ENCODE measurements around the gene FRMPD3. TPM values are rescaled to one million over a fixed set of nuclear protein-coding genes. Genes with fewer than 3 reads are reported as not detected.

FRMPD3 gene
- polyA plus RNA-seq, 1 experiment, result 0.01 TPM

DNA sequence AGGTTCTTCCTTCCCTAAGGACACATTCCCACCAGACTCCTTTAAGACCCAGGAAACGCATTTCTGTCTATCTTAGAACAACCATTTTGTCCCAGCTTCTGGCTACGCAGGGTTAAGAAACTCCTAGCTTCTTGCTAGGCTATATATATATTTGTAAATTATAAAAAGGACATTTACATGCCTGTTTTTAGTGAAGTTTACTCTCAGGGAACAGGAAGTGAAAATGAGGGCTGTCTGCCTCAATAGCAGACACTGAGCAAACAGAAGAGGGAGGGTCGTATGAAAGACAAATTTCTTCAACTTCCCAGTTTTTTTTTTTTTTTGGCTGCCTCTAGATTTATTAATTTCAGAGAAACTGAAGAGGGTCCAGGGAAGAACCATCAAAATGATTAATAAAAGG, 9.3 kb upstream of the FRMPD3 start:
- CTCF ChIA-PET, result no interaction called here
- Histone ChIP-seq H3K27ac (ENCODE audit: low read depth, low read length) (no peak overlapping the region), H3K27me3 (ENCODE audit: control insufficient read depth, insufficient read depth, low read length) (no peaks in the 10 kb centered on the region), H3K4me3 (ENCODE audit: low read depth, low read length) (no peak overlapping the region), H3K9me3 (ENCODE audit: control insufficient read depth, insufficient read depth, low read length) (no peaks in the 10 kb centered on the region)
- TF ChIP-seq, protein P1, sequence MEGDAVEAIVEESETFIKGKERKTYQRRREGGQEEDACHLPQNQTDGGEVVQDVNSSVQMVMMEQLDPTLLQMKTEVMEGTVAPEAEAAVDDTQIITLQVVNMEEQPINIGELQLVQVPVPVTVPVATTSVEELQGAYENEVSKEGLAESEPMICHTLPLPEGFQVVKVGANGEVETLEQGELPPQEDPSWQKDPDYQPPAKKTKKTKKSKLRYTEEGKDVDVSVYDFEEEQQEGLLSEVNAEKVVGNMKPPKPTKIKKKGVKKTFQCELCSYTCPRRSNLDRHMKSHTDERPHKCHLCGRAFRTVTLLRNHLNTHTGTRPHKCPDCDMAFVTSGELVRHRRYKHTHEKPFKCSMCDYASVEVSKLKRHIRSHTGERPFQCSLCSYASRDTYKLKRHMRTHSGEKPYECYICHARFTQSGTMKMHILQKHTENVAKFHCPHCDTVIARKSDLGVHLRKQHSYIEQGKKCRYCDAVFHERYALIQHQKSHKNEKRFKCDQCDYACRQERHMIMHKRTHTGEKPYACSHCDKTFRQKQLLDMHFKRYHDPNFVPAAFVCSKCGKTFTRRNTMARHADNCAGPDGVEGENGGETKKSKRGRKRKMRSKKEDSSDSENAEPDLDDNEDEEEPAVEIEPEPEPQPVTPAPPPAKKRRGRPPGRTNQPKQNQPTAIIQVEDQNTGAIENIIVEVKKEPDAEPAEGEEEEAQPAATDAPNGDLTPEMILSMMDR (IDR thresholded peaks at IDR 0.05; ENCODE audit: low read depth, low read length), result no peak
- no peak for DNase-seq (ENCODE audit: low read depth, low spot score)
- POLR2A ChIA-PET, result no interaction called here

DNA sequence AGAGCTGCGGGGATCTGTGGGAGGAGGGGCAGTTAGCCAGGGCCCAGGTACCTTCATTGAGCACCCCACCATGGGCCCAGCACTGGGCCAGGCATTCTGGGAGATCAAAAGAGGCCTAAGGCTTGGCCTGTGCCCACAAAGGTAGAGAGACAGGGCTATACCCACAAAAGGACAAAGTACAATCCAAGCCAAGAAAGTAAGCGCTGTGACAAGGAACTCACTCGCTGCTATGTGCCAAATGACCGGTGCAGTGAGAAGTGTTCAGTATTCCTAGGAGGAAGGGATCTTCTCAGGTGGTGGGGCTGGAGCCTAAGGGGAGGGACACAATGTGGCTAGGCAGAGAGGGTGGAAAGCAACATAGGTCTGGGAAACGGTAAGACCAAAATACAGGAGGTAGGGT, 8.8 kb upstream of the FRMPD3 start:
- no peaks in the 10 kb centered on the region for H3K9me3 ChIP-seq (ENCODE audit: control insufficient read depth, insufficient read depth, low read length)
- CTCF ChIA-PET, result no interaction called here

DNA sequence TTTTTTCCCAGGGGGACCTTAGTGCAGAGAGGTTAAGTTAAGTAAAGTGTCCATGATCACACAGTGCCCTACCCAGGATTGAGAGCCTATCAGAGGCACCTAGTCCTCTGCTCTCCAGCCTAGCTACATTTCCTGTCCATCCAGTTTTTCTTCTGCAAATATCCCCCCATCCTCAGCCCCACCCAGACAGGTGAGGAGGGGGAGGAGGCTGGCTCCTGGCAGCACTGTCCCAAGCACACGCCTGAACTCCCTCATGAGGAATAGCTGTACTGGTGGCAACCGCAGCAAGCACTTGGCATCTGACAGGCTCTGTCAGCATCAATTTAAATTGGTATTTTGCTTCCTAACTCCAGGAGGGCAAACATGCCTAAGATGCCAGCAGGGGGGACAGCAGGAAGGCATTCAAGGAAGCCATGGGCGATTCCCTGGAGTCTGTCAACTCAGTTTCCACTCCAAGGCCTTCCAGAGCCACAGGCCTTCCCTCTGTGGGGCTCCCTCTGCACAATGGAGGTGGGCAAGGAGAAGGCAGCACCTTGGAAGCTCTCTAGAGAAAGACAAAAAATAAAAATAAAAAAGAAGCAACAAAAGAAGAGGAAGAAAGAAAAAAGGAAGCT, 6.4 kb upstream of the FRMPD3 start:
- no peak overlapping the region for H3K27ac ChIP-seq (ENCODE audit: low read depth, low read length)
- no peaks in the 10 kb centered on the region for H3K9me3 ChIP-seq (ENCODE audit: control insufficient read depth, insufficient read depth, low read length)
- ChIA-PET POLR2A (no interaction called here), CTCF (no interaction called here)
- TF ChIP-seq, protein P1 (IDR thresholded peaks at IDR 0.05; ENCODE audit: low read depth, low read length), result no peak
- no peak overlapping the region for H3K4me3 ChIP-seq (ENCODE audit: low read depth, low read length)
- no peak for DNase-seq (ENCODE audit: low read depth, low spot score)
- H3K27me3 ChIP-seq (ENCODE audit: control insufficient read depth, insufficient read depth, low read length), result peaks cover 2% of the 10 kb centered on the region

More for the DNA sequence above, 8.8 kb upstream of the FRMPD3 start:
- no peak overlapping the region for H3K27ac ChIP-seq (ENCODE audit: low read depth, low read length)
- H3K27me3 ChIP-seq (ENCODE audit: control insufficient read depth, insufficient read depth, low read length), result no peaks in the 10 kb centered on the region
- TF ChIP-seq, protein P1 (IDR thresholded peaks at IDR 0.05; ENCODE audit: low read depth, low read length), result no peak
- H3K4me3 ChIP-seq (ENCODE audit: low read depth, low read length), result no peak overlapping the region
- no peak for DNase-seq (ENCODE audit: low read depth, low spot score)
- POLR2A ChIA-PET, result no interaction called here

DNA sequence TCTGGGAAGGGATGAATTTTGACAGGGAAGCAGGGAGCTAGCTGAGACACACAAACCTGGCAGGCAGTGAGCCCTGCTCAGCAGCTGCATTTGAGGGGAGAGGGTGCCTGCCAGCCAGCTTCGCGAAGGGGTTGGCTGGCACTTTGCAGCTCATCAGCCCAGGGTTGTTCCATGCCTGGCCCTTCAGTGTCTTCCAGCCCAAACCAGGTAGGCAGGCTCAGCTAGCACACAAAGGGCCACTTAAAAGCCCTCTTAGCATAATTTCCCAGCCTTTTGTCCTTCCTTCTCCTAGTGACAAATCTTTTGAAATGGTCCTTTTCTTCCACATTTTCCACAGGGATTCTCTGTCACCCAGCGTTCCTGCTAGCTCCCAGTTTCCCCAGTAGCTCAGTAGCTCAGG, 4.3 kb upstream of the FRMPD3 start:
- H3K9me3 ChIP-seq (ENCODE audit: control insufficient read depth, insufficient read depth, low read length), result no peaks in the 10 kb centered on the region
- POLR2A ChIA-PET, result no interaction called here
- peaks cover 14% of the 10 kb centered on the region for H3K27me3 ChIP-seq (ENCODE audit: control insufficient read depth, insufficient read depth, low read length)
- CTCF ChIA-PET, result no interaction called here
- no peak for DNase-seq (ENCODE audit: low read depth, low spot score)
- H3K27ac ChIP-seq (ENCODE audit: low read depth, low read length), result no peak overlapping the region
- no peak overlapping the region for H3K4me3 ChIP-seq (ENCODE audit: low read depth, low read length)
- TF ChIP-seq, protein P1 (IDR thresholded peaks at IDR 0.05; ENCODE audit: low read depth, low read length), result no peak

DNA sequence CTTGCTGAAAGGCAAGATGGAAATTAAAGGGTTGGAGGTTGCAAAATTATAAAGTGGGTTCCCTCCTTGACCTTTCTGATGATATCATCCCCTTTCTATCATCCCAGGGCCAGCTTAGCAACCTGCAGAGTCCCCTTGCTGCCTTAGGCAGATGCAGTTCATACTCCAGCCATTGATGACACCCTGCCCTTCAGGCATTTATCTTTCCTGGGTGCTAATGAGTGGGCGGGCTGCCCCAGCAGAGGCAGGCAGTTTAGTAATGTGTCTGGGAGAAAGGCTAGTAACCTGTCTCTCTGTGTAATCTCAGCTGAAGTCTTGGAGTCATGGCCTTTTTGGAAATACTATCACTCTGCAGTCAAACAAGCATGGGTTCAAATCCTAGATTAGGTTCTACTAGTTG, 3.8 kb upstream of the FRMPD3 start:
- CTCF ChIA-PET, result no interaction called here
- no peak for DNase-seq (ENCODE audit: low read depth, low spot score)
- POLR2A ChIA-PET, result no interaction called here
- H3K9me3 ChIP-seq (ENCODE audit: control insufficient read depth, insufficient read depth, low read length), result no peaks in the 10 kb centered on the region
- H3K27me3 ChIP-seq (ENCODE audit: control insufficient read depth, insufficient read depth, low read length), result peaks cover 16% of the 10 kb centered on the region
- H3K27ac ChIP-seq (ENCODE audit: low read depth, low read length), result no peak overlapping the region
- H3K4me3 ChIP-seq (ENCODE audit: low read depth, low read length), result no peak overlapping the region
- TF ChIP-seq, protein P1 (IDR thresholded peaks at IDR 0.05; ENCODE audit: low read depth, low read length), result no peak
